ENCODE data around the gene GRB10.

- TF ChIP-seq CTCF (IDR thresholded peaks at IDR 0.05 in 4 of 5, conservative IDR thresholded peaks at IDR 0.05 in 1 of 5) (no peak), POLR2A (IDR thresholded peaks at IDR 0.05) (no peak)
These were observed 240.6 kb downstream of the GRB10 start for GRCh38 chr7:50542132-50542531.
